ENCODE measurements around the gene KCNQ4. TPM values are rescaled to one million over a fixed set of nuclear protein-coding genes. Genes with fewer than 3 reads are reported as not detected.

KCNQ4 gene
- total RNA-seq, 1 experiment from 2014 or later: 0.81 TPM

DNA sequence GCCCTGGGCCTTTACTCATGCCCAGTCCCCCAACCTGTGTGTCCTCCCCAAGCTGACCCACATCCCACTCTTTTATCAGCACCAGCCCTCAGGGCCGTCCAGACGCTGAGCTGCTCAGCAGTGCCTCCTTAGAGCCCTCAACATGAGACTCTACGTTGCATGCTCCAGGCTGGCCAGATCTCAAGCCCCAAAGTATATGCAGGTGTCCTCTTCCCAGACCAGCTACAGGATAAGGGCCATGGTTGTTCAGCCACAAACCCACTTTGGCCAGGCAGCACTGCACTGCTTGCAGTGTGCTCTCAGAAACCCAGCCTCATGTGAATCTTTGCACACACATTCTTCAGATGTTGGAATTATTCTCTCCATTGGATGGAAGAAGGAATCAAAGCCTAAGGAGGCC is 72.5 kb downstream of the KCNQ4 start:
- peaks cover 11% of the 10 kb centered on the region for H3K79me2 ChIP-seq (ENCODE audit: low read depth)
- peaks cover 10% of the 10 kb centered on the region; the same call in 1 of the 2 replicates for H3F3A ChIP-seq (ENCODE audit: insufficient read depth, low read depth)
- no peaks in the 10 kb centered on the region for H4K20me1 ChIP-seq (ENCODE audit: insufficient read depth)
- no peaks in the 10 kb centered on the region for H3K9me3 ChIP-seq (ENCODE audit: insufficient read depth, low read depth)
- H2AFZ ChIP-seq: no peak overlapping the region
- intact Hi-C loops (cut with micrococcal nuclease; ENCODE audit: unreplicated experiment): no loop called here
- H3K4me2 ChIP-seq: no peak overlapping the region
- DNase-seq: no peak
- peaks cover 13% of the 10 kb centered on the region for H3K4me1 ChIP-seq (replicated peaks; ENCODE audit: insufficient read depth)
- H3K27me3 ChIP-seq (ENCODE audit: insufficient read depth, low read depth): no peaks in the 10 kb centered on the region
- TF ChIP-seq, protein P1, sequence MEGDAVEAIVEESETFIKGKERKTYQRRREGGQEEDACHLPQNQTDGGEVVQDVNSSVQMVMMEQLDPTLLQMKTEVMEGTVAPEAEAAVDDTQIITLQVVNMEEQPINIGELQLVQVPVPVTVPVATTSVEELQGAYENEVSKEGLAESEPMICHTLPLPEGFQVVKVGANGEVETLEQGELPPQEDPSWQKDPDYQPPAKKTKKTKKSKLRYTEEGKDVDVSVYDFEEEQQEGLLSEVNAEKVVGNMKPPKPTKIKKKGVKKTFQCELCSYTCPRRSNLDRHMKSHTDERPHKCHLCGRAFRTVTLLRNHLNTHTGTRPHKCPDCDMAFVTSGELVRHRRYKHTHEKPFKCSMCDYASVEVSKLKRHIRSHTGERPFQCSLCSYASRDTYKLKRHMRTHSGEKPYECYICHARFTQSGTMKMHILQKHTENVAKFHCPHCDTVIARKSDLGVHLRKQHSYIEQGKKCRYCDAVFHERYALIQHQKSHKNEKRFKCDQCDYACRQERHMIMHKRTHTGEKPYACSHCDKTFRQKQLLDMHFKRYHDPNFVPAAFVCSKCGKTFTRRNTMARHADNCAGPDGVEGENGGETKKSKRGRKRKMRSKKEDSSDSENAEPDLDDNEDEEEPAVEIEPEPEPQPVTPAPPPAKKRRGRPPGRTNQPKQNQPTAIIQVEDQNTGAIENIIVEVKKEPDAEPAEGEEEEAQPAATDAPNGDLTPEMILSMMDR (conservative IDR thresholded peaks at IDR 0.05): no peak
- TF ChIP-seq EZH2 (IDR thresholded peaks at IDR 0.05; ENCODE audit: low read depth): no peak
- ChIA-PET POLR2A (ENCODE audit: unreplicated experiment) (interaction anchor here (0.5 kb wide), 1 partner anchor 805 kb away, joined by 3 read pairs; no protein-coding TSS in a partner anchor), CTCF (interaction anchor here (1.4 kb wide), 1 partner anchor 97 kb away, joined by 3 read pairs; no protein-coding TSS in a partner anchor)
- BruUV-seq (replicated peaks): no TSS peak
- no peaks in the 10 kb centered on the region for H3K9me2 ChIP-seq (ENCODE audit: insufficient read depth)
- H3K4me3 ChIP-seq: no peak overlapping the region
- no peak overlapping the region for H3K27ac ChIP-seq
- H3K36me3 ChIP-seq (ENCODE audit: low read depth): no peaks in the 10 kb centered on the region

DNA sequence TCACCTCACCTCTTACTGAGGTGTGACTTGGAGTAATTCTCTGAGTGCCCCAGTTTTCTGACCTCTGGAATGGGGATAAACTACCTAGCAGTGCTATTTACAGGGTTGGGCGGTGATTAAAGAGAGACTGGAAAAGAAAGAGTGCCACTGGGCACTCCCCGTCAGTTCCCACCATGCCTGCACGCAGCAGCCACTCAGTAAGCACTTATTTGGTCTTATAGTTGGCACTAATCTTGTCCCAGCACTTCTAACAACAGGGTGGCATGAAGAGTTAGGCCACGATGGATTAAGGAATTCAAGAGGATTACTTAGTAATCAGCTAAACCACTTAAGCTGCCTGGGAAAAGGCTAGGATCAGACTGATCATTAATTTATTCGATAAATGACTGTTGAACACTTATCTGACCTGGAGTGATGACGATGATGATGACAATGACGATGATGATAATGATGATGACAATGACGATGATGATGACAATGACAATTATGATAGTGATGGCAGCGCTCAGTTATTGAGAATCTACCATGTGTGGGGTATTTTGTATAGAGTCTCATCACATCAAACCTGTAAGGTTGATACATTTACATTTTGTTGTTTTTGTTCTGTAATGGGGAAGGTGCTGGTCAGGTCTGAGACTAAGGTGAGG is 73.2 kb downstream of the KCNQ4 start:
- intact Hi-C loops (cut with micrococcal nuclease; ENCODE audit: unreplicated experiment): no loop called here
- H4K20me1 ChIP-seq (ENCODE audit: insufficient read depth): no peaks in the 10 kb centered on the region
- no peaks in the 10 kb centered on the region for H3K27me3 ChIP-seq (ENCODE audit: insufficient read depth, low read depth)
- POLR2A ChIA-PET (ENCODE audit: unreplicated experiment): no interaction called here
- no peak for TF ChIP-seq EZH2 (IDR thresholded peaks at IDR 0.05; ENCODE audit: low read depth)
- TF ChIP-seq, protein P1 (conservative IDR thresholded peaks at IDR 0.05): no peak
- H3K4me3 ChIP-seq: no peak overlapping the region
- CTCF ChIA-PET: no interaction called here
- no peak overlapping the region for H3K27ac ChIP-seq
- BruUV-seq (replicated peaks): no TSS peak
- no peaks in the 10 kb centered on the region for H3K9me3 ChIP-seq (ENCODE audit: insufficient read depth, low read depth)
- H3K4me1 ChIP-seq (replicated peaks; ENCODE audit: insufficient read depth): peaks cover 13% of the 10 kb centered on the region
- DNase-seq: no peak
- peaks cover 14% of the 10 kb centered on the region for H3K79me2 ChIP-seq (ENCODE audit: low read depth)
- no peak overlapping the region for H3K4me2 ChIP-seq
- peaks cover 10% of the 10 kb centered on the region; the same call in 1 of the 2 replicates for H3F3A ChIP-seq (ENCODE audit: insufficient read depth, low read depth)
- no peak overlapping the region for H2AFZ ChIP-seq
- no peaks in the 10 kb centered on the region for H3K36me3 ChIP-seq (ENCODE audit: low read depth)
- no peaks in the 10 kb centered on the region for H3K9me2 ChIP-seq (ENCODE audit: insufficient read depth)

DNA sequence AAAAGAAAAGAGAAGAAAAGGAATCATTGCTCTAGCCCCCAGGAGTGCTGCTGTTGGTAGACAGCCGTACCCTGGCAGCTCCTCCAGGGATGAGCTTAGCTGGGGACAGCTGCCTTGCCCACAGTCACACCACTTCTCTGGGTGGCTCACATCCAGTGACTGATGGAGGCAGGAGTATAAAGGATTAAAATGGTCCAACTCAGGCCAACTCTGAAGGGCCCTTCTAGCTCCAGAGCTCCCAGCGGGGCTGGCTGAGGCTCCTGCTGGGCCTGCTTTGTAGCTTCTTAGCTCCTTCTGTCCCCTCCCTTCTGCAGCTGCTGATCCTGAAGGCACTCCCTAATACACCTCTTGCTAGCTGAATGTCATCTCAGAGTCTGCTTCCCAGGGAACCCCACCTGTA is 74.2 kb downstream of the KCNQ4 start:
- no peak overlapping the region for H2AFZ ChIP-seq
- no peak for DNase-seq
- H3K9me2 ChIP-seq (ENCODE audit: insufficient read depth): no peaks in the 10 kb centered on the region
- H3K9me3 ChIP-seq (ENCODE audit: insufficient read depth, low read depth): no peaks in the 10 kb centered on the region
- H3K36me3 ChIP-seq (ENCODE audit: low read depth): no peaks in the 10 kb centered on the region
- peaks cover 13% of the 10 kb centered on the region; the same call in 1 of the 2 replicates for H3F3A ChIP-seq (ENCODE audit: insufficient read depth, low read depth)
- no peaks in the 10 kb centered on the region for H4K20me1 ChIP-seq (ENCODE audit: insufficient read depth)
- intact Hi-C loops (cut with micrococcal nuclease; ENCODE audit: unreplicated experiment): no loop called here
- H3K27me3 ChIP-seq (ENCODE audit: insufficient read depth, low read depth): no peaks in the 10 kb centered on the region
- no peak overlapping the region for H3K27ac ChIP-seq
- no TSS peak for BruUV-seq (replicated peaks)
- TF ChIP-seq, protein P1 (conservative IDR thresholded peaks at IDR 0.05): no peak
- TF ChIP-seq EZH2 (IDR thresholded peaks at IDR 0.05; ENCODE audit: low read depth): no peak
- POLR2A ChIA-PET (ENCODE audit: unreplicated experiment): interaction anchor here (0.5 kb wide), 1 partner anchor 86 kb away, joined by 4 read pairs; no protein-coding TSS in a partner anchor
- CTCF ChIA-PET: interaction anchor here (0.7 to 1.1 kb wide), 5 partner anchors 49 to 146 kb away, joined by 3 to 15 read pairs (median 7); no protein-coding TSS in a partner anchor
- no peak overlapping the region for H3K4me2 ChIP-seq
- no peak overlapping the region for H3K4me3 ChIP-seq
- peaks cover 15% of the 10 kb centered on the region for H3K4me1 ChIP-seq (replicated peaks; ENCODE audit: insufficient read depth)
- H3K79me2 ChIP-seq (ENCODE audit: low read depth): peaks cover 14% of the 10 kb centered on the region

All from PC-9 (cell line).